Ascending aorta (tissue), 2 donors: Measurements from ENCODE around the gene RASA4. TPM values are rescaled to one million over a fixed set of nuclear protein-coding genes. Genes with fewer than 3 reads are reported as not detected.
"Not testable (repeated sequence)": the region's sequence is repeated elsewhere in the genome, so short reads cannot be mapped to it uniquely, and the experiment has no call there.

Experiments
- DNase-seq, 2 donors: peaks; one replicate each; pipeline ENCODE4 v3.0.0-alpha.2; 2019; ENCODE audit warnings: low spot score in 2 of 2
- H3K27ac ChIP-seq, 2 donors: fragments of 200-600 bp; sonication (generic); one replicate each; pipeline ENCODE4 v1.5.1; 2016 to 2017; ENCODE audit warnings: mild to moderate bottlenecking in 1 of 2
- H3K27me3 ChIP-seq: fragments of 200-600 bp; sonication (generic); one replicate; pipeline ENCODE4 v1.5.1; 2017
- H3K36me3 ChIP-seq, 2 donors: fragments of 200-600 bp; sonication (generic); one replicate each; pipeline ENCODE4 v1.5.1; 2016
- H3K4me1 ChIP-seq, 2 donors: fragments of 200-600 bp; sonication (generic); one replicate each; pipeline ENCODE4 v1.5.1; 2016 to 2017; ENCODE audit warnings: mild to moderate bottlenecking in 1 of 2
- H3K4me3 ChIP-seq, 2 donors: fragments of 200-600 bp; sonication (generic); one replicate each; pipeline ENCODE4 v1.5.1; 2016 to 2017; ENCODE audit warnings: mild to moderate bottlenecking in 1 of 2
- H3K9me3 ChIP-seq, 2 donors: fragments of 200-600 bp; sonication (generic); one replicate each; pipeline ENCODE4 v1.5.1; 2016
- intact Hi-C: fragments of 100-400 bp; cut with DNase I; formaldehyde crosslinking; loops from one replicate; pipeline ENCODE4 v1.15.1; 2023
- total RNA-seq: library from RNA; depleted of rRNA; stranded (reverse); fragments of >200 nt; gene quantifications from one replicate; pipeline ENCODE4 v1.1.0, GENCODE V29; 2016

Gene RASA4
- 815 TPM for total RNA-seq

DNA sequence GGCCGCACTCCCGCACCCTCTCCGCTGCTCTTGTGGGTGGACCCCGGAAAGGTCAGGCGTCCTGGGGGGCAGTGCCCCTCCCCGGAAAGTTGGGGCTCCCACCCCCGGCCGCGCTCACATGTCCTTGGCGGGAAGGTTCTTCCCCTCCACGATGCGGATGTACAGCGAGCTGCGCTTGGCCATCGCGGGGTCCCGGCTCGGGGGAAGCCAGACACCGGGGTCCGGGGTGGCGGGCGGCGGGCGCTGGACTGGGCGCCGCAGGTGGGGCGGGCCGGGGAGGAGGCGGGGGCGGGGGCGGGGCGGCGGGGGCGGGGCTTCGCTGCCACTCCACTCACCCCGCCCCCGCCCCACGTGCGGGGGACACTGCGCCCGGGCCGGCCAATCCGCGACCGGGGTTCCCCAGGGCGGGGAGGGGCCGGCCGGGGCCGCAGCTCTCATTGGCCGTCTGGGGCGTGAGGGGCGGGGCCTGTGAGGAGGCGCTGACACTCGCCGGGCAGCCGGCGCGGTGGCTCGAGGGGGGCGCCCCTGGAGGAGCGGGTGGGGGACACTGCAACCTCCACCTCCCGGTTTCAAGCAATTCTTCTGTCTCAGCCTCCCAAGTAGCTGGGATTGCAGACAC is at the start of gene RASA4:
TSS of gene RASA4 (minus strand) at position 250 of the 619 bp plus-strand sequence. CDS start at position 183, 67 bp downstream.
- peak; percentile 12 to 65 for DNase-seq
- Histone ChIP-seq H3K4me3 (peak within 1 kb of the TSS; percentile 51 to 62), H3K27ac (peak within 1 kb of the TSS in 1 of 2 donors; percentile 63)
- H3K36me3 ChIP-seq, intact Hi-C loops, H3K27me3 ChIP-seq, H3K9me3 ChIP-seq, H3K4me1 ChIP-seq: not testable (repeated sequence)

DNA sequence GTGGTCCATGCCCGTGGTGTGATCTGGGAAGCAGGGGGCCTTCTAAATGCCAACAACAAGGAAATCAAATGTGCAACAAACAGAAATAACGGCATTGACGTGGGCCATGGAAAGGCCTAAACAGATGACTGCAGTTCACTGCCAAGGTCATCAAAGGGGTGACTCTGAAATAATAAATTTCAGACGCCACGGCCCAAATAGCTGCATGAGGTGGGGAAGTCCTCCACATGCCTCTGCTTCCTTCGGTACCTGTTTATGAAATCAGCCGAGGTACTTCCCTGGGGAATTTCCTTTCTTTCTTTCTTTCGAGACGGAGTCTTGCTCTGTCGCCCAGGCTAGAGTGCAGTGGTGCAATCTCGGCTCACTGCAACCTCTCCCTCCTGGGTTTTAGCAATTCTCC is 48.2 kb upstream of the RASA4 start:
- DNase-seq, H3K27ac ChIP-seq, H3K9me3 ChIP-seq, H3K4me3 ChIP-seq, H3K4me1 ChIP-seq, H3K27me3 ChIP-seq, H3K36me3 ChIP-seq, intact Hi-C loops: not testable (repeated sequence)

DNA sequence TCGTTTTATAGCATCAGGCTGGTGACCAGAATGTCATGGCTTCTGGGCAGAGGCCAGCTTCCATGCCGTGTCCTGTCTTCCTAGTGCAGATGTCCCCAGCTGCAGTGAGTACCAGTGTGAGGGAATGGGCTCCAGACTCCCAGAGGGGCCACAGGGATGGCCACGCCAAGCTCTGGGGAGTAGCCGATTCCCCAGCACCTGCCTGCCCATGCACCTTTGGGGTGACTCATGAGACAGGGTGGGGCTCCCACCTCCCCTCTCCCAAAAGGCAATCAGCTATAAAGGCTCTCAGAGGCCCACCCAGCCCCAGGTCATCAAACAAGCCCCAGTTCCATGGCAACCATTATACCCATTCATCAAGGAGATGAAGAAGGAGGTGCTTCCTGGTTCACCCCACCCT is 33.4 kb upstream of the RASA4 start, which contains the start of gene SPDYE2B:
TSS of gene SPDYE2B (plus strand) at position 396 of the 400 bp plus-strand sequence. CDS start 2,030 bp downstream, outside the sequence.
- H3K36me3 ChIP-seq, H3K9me3 ChIP-seq, DNase-seq, H3K27me3 ChIP-seq, intact Hi-C loops, H3K4me1 ChIP-seq, H3K27ac ChIP-seq, H3K4me3 ChIP-seq: not testable (repeated sequence)

DNA sequence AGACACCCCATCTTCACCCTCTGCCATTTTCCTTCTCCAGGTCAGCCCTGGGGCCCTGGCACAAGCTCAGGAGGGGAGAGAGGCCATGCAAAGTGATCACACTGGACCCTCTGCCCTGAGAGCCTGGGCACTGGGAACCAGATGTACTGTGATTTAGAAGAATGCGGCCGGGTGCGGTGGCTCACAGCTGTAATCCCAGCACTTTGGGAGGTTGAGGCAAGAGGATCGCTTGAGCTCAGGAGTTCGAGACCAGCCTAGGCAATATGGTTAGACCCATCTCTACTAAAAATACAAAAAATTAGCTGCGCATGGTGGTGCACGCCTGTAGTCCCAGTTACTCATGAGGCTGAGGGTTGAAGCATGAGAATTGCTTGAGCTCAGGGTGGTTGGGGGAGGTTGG is 31.3 kb upstream of the RASA4 start:
- H3K4me3 ChIP-seq, H3K27ac ChIP-seq, intact Hi-C loops, DNase-seq, H3K36me3 ChIP-seq, H3K9me3 ChIP-seq, H3K4me1 ChIP-seq, H3K27me3 ChIP-seq: not testable (repeated sequence)

DNA sequence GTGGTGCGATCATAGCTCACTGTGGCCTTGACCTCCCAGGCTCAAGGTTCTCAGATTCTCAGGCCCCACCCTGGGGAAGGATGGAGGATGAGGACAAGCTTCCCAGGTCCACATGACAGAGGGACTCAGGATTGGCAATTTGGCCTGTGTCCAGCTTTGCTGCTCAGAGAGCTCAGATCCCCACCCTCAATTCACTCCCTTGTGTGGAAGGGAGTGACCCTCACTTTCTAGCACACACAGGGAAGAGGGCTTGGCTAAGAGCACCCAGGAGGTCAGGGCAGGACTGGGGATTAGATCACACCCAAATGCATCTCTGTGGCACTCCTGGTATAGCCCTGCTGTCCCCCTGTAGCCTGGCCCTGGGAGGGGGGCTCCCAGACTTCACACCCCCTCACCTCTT is 26.8 kb upstream of the RASA4 start:
- intact Hi-C loops, H3K36me3 ChIP-seq, H3K27ac ChIP-seq, H3K4me1 ChIP-seq, H3K9me3 ChIP-seq, H3K4me3 ChIP-seq, DNase-seq, H3K27me3 ChIP-seq: not testable (repeated sequence)

DNA sequence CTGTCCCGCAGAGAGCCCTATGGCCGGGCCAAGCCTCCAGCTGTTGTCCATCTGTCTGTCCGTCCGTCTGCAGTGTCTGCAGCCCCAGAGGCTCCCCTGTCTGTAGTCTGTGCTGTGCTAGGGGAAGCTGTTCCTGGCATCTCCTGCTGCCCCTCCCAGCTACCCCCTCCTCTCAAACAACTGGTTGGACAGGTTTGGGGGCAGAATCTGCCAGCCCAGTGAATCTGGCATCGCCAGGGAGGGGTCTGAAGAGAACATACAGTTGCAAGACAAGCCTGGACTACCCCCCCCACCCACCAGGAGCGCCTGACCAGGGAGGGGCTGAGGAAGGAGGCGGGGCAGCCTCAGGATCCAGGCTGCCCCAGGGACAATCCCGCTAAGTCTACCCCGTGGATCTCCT is 26.1 kb upstream of the RASA4 start, which contains the start of gene UPK3BL1:
TSS of gene UPK3BL1 (minus strand) at position 101 of the 400 bp plus-strand sequence. CDS start at position 51, 50 bp downstream.
- H3K4me1 ChIP-seq, H3K27ac ChIP-seq, intact Hi-C loops, H3K9me3 ChIP-seq, H3K27me3 ChIP-seq, H3K36me3 ChIP-seq, H3K4me3 ChIP-seq, DNase-seq: not testable (repeated sequence)

DNA sequence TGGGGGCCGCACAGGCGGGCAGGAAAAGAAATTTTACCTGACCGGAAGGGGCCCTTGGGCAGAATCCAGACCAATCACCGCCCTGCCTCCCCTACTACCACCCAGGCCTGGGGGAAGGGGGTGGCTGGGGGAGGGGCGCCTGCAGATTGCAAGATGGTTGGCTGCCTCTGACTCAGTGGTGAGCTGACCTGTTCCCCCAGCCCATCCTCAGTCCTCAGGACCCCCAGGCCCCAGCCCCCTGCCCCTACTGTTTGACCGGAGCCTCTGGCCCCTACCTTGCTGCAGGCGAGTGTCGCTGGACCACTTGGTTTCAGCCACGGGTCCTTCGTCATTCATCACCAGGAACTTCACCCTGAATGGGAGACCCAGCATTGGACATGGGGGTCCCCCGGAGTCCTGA is 22.3 kb upstream of the RASA4 start:
- H3K27me3 ChIP-seq, intact Hi-C loops, H3K36me3 ChIP-seq, H3K4me1 ChIP-seq, H3K27ac ChIP-seq, H3K4me3 ChIP-seq, H3K9me3 ChIP-seq: not testable (repeated sequence)
- peak in 1 of 2 donors; percentile 43 for DNase-seq

DNA sequence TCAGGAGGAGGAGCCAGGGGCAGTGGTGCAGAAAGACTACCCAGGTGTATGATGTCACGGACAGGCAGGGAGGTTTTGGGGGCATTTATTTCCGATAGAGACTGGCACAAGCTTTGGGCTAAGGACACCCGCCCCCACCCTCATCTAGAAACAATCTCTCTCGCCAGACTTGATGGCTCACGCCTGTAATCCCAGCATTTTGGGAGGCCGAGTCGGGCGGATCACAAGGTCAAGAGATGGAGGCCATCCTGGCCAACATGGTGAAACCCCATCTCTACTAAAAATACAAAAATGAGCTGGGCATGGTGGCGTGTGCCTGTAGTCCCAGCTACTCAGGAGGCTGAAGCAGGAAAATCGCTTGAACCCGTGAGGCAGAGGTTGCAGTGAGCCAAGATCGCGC is 20.4 kb upstream of the RASA4 start:
- DNase-seq, H3K4me3 ChIP-seq, H3K36me3 ChIP-seq, H3K27me3 ChIP-seq, H3K9me3 ChIP-seq, intact Hi-C loops, H3K27ac ChIP-seq, H3K4me1 ChIP-seq: not testable (repeated sequence)

DNA sequence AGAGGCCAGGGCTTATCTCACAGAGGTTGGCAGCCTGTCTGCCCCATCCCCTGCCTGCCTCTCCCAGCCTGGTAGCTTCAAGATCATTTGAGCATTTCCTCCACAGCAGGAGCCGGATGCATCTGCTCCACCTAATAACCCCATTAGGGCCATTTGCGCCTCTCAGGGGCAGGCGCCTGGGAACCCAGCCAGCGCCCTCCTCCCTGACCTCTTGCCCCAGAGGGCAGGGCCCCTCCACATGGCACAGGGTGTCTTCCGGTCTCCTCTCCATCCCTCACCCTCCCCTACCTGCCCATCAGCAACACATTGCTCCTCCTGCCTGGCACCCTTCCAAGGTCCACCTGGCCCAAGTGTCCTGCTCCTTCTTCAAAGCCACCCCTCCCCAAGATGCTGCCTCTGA is 18.8 kb upstream of the RASA4 start:
- intact Hi-C loops, H3K36me3 ChIP-seq, H3K9me3 ChIP-seq, H3K27ac ChIP-seq, DNase-seq, H3K27me3 ChIP-seq, H3K4me1 ChIP-seq, H3K4me3 ChIP-seq: not testable (repeated sequence)

DNA sequence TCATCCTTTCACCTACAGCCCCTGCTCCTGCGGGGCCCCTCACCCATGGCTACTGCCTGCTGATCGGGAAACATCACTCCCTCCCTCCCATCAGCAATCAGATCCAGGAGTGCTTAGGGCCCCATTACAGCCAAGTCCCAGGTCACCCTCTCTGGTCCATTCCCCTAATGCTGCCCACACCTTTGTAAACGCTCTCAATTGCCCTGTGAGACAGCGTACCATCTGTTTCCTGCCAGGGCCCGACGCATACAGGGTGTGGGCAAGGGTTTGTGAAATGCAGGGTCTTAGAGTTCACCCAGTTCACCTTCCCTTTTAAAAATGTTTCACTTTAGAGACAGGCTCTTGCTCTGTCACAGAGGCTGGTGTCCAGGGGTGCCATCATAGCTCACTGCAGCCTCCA is 17.7 kb upstream of the RASA4 start:
- intact Hi-C loops, H3K27ac ChIP-seq: not testable (repeated sequence)

DNA sequence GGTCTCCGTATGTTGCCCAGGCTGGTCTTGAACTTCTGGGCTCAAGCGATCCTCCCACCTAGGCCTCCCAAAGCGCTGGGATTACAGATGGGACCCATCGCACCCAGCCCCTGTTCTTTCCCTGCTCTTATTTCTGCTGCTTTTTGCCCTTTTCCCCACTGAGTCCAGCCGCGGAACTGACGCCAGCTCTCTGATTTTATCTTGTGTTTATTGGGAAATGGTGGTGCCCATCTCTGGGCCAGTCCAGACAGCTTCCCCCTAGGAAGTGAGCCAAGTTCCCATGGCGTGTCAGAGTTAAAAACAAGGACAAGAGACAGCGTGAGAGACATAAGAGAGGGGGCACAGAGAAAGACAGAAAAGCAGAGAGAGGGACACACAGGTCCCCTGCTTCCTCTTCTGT is 14.1 kb upstream of the RASA4 start:
- H3K4me1 ChIP-seq, H3K9me3 ChIP-seq, H3K27ac ChIP-seq, intact Hi-C loops, H3K4me3 ChIP-seq, H3K27me3 ChIP-seq, H3K36me3 ChIP-seq: not testable (repeated sequence)
- peak in 1 of 2 donors; percentile 53 for DNase-seq

More for the DNA sequence above, 17.7 kb upstream of the RASA4 start:
- DNase-seq, H3K4me1 ChIP-seq, H3K27me3 ChIP-seq, H3K36me3 ChIP-seq, H3K9me3 ChIP-seq, H3K4me3 ChIP-seq: not testable (repeated sequence)

DNA sequence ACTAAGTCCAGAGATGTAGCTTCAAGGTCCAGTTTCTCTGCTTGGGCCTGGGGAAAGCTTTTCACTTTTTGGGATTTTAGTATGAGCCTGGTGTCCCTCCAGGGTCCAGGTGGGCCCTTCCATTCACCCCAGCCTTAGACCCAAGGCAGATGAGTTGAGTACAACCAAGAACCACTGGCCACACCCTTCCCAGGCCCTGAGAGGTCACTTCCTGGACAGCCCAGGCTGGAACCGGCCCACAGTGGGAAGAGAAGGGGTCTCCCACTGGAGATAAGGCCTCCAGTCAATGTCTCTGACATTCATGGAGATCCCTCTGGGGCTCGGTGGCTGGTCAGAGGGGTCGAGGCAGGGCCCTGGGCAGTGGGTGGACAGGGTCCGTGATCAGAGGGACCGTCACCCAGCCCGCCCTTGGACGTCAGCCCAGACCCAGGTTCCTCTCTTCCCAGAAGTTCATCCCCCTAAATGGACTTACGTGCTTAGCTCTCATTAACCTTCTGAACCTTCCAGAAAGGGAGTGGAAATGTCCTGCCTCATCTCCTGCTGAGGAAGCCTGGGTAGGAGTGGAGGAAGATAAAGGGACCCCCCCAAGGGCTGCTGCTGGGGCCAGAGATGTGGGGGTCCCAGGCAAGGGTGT is 10.8 kb upstream of the RASA4 start:
- H3K36me3 ChIP-seq, H3K9me3 ChIP-seq, DNase-seq, H3K4me3 ChIP-seq, intact Hi-C loops, H3K4me1 ChIP-seq, H3K27ac ChIP-seq, H3K27me3 ChIP-seq: not testable (repeated sequence)

DNA sequence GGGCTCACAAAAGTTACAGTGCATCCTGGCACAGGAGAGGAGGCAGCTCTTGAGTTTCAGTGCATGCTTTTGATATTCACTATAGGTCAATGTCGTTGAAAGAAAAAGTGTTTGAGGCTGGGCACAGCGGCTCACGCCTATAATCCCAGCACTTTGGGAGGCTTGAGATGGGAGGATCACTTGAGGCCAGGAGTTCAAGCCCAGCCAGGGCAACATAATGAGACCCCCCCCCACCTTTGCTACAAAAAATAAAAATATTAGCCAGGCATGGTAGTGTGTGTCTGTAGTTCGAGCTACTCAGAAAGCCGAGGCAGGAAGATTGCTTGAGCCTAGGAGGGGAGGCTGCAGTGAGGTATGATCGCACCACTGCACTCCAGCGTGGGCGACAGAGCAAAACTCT is 1.6 kb upstream of the RASA4 start:
- H3K36me3 ChIP-seq, H3K9me3 ChIP-seq, H3K27ac ChIP-seq, intact Hi-C loops, H3K4me1 ChIP-seq, DNase-seq, H3K27me3 ChIP-seq, H3K4me3 ChIP-seq: not testable (repeated sequence)

DNA sequence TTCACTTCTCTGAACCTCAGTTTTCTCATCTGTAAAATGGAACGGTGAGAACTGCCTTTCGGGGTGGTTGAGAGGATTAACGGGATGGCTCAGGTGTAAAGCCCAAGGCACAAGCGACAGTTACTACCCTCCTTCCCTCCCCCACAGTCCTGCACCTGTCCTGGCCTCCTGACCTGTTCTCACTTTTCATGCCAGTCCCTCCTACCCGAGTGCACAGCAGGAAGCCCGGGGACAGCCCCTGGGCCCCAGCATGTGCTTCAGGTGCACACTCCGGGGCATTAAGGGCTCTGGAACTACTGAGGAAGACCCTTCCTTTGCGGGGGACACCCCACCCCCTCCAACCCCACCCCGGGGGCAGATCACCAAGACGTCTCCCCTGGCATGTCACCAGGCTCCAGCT is 626 bp downstream of the RASA4 start:
- not testable (repeated sequence) for H3K9me3 ChIP-seq, H3K27ac ChIP-seq

DNA sequence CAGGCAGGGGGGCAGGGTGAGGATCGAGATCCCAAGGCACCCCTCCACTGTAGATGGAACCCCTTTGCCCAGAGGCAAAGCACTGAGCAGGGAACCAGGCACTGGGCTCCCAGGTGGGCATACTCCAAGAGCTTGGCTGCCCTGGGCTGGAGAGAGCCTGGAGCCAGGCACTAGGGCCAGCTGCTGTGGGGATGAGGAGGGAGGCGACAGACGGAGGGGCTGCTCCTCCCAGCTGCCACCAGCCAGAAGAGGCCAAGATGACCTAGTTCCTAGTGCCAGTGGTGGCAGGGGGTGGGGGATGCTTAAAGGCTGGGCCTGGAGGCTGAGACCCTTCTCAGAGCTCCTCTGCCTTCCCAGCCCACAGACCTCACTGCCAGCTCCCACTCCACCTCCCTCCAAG is 1.7 kb downstream of the RASA4 start:
- H3K27ac ChIP-seq, intact Hi-C loops, H3K9me3 ChIP-seq, H3K36me3 ChIP-seq, DNase-seq, H3K4me1 ChIP-seq, H3K4me3 ChIP-seq, H3K27me3 ChIP-seq: not testable (repeated sequence)

More for the DNA sequence above, 626 bp downstream of the RASA4 start:
- H3K4me3 ChIP-seq, DNase-seq, H3K36me3 ChIP-seq, H3K27me3 ChIP-seq, H3K4me1 ChIP-seq, intact Hi-C loops: not testable (repeated sequence)
